ENCODE measurements around the gene ADCY2.

GRCh38 chr5:7611518-7611917 lies 215.6 kb downstream of the ADCY2 start:
- TF ChIP-seq POLR2A (IDR thresholded peaks at IDR 0.05) (no peak), CTCF (IDR thresholded peaks at IDR 0.05) (no peak)
